G401 (cell line): ENCODE measurements around the gene LCN12. TPM values are rescaled to one million over a fixed set of nuclear protein-coding genes. Genes with fewer than 3 reads are reported as not detected.
A peak's percentile ranks its signal among the peaks of the same experiment; 100 is the strongest.

Experiments used
- DNase-seq: peaks from one replicate; pipeline ENCODE4 v3.0.0-alpha.2; 2015; ENCODE audit warnings: low spot score
- in situ Hi-C: cut with HindIII; loops from 2 replicates; pipeline ENCODE4 v1.10.0; 2016; ENCODE audit warnings: low sequenced_read_pairs, mixed read lengths
- total RNA-seq: library from RNA; depleted of rRNA; stranded (reverse); fragments of >200 nt; shearing (Covaris generic); gene quantifications from 2 replicates; pipeline ENCODE4 v1.2.3, GENCODE V29; 2014

LCN12 gene
- total RNA-seq, 1 experiment from 2014 or later = not detected

- DNase-seq = no peak
- in situ Hi-C loops = no loop called here
These were observed 27.9 kb downstream of the LCN12 start for GRCh38 chr9:136979769-136980587.

- DNase-seq = no peak
- in situ Hi-C loops = no loop called here
These were observed 28.8 kb downstream of the LCN12 start for GRCh38 chr9:136980669-136981478.

- DNase-seq = no peak
- in situ Hi-C loops = no loop called here
These were observed 29.6 kb downstream of the LCN12 start for GRCh38 chr9:136981588-136982231.

- no peak for DNase-seq
- in situ Hi-C loops = no loop called here
These were observed 30.4 kb downstream of the LCN12 start, which contains the start of gene LCNL1 for GRCh38 chr9:136982232-136983051. Gene LCNL1, plus strand, starts transcription at chr9:136982993. Its CDS starts 594 bp downstream, at chr9:136983587.

GRCh38 chr9:136983167-136983566 is 31.1 kb downstream of the LCN12 start:
- in situ Hi-C loops = no loop called here
- no peak for DNase-seq

GRCh38 chr9:136983656-136984314 is 31.7 kb downstream of the LCN12 start:
- no peak for DNase-seq
- in situ Hi-C loops = no loop called here

- in situ Hi-C loops = no loop called here
- DNase-seq = no peak
These were observed 32.5 kb downstream of the LCN12 start for GRCh38 chr9:136984464-136985026.

- no peak for DNase-seq
- in situ Hi-C loops = no loop called here
These were observed 33.0 kb downstream of the LCN12 start for GRCh38 chr9:136985027-136985602.

- in situ Hi-C loops = no loop called here
- DNase-seq = no peak
These were observed 33.8 kb downstream of the LCN12 start for GRCh38 chr9:136985853-136986252.

GRCh38 chr9:136988872-136989271 is 36.8 kb downstream of the LCN12 start:
- in situ Hi-C loops = no loop called here
- DNase-seq = no peak

- in situ Hi-C loops = no loop called here
- no peak for DNase-seq
These were observed 38.3 kb downstream of the LCN12 start for GRCh38 chr9:136990242-136990911.

- in situ Hi-C loops = no loop called here
- peak; percentile 91 for DNase-seq
These were observed 40.1 kb downstream of the LCN12 start, which contains the start of gene PAXX for GRCh38 chr9:136991993-136992818. Gene PAXX, plus strand, starts transcription at chr9:136992422. Its CDS starts 22 bp downstream, at chr9:136992444.

- in situ Hi-C loops = no loop called here
- no peak for DNase-seq
These were observed 40.8 kb downstream of the LCN12 start for GRCh38 chr9:136992819-136993369.

GRCh38 chr9:136994180-136994887 is 42.3 kb downstream of the LCN12 start:
- no peak for DNase-seq
- in situ Hi-C loops = no loop called here

GRCh38 chr9:136994888-136995230 is 42.8 kb downstream of the LCN12 start:
- in situ Hi-C loops = no loop called here
- no peak for DNase-seq

- in situ Hi-C loops = no loop called here
- no peak for DNase-seq
These were observed 43.3 kb downstream of the LCN12 start for GRCh38 chr9:136995362-136995761.
